OCI-LY1 (cell line): ENCODE results near the gene IFNA6.
A peak's percentile ranks its signal among the peaks of the same experiment; 100 is the strongest.

Experiments used
- H2AFZ ChIP-seq: fragments of 200-600 bp; sonication (generic), shearing (Covaris generic); 2 replicates; pipeline ENCODE4 v1.6.0; 2014; ENCODE audit warnings: antibody characterized with exemption, mild to moderate bottlenecking, low read length
- H3F3A ChIP-seq: fragments of 200-600 bp; sonication (generic), shearing (Covaris generic); 2 replicates; pipeline ENCODE4 v1.6.0; 2014; ENCODE audit warnings: mild to moderate bottlenecking, antibody characterized with exemption, low read length, moderate library complexity; ENCODE audit not compliant: insufficient read depth
- H3K27ac ChIP-seq: fragments of 200-600 bp; sonication (generic); 2 replicates; pipeline ENCODE4 v1.5.1; 2014; ENCODE audit warnings: low read length, mixed run types, mild to moderate bottlenecking, low read depth; ENCODE audit not compliant: poor library complexity, severe bottlenecking
- H3K27me3 ChIP-seq: fragments of 200-600 bp; sonication (generic); 2 replicates; pipeline ENCODE4 v1.6.0; 2014; ENCODE audit warnings: antibody characterized with exemption, mild to moderate bottlenecking, low read length, moderate library complexity; ENCODE audit not compliant: insufficient read depth
- H3K36me3 ChIP-seq: fragments of 200-600 bp; sonication (generic); 2 replicates; pipeline ENCODE4 v1.6.1; 2014; ENCODE audit warnings: mild to moderate bottlenecking, antibody characterized with exemption, low read length, moderate library complexity, mixed read lengths; ENCODE audit not compliant: insufficient read depth
- H3K4me1 ChIP-seq: fragments of 200-600 bp; sonication (generic); 2 replicates; pipeline ENCODE4 v1.5.1; 2014; ENCODE audit warnings: mild to moderate bottlenecking, low read length, moderate library complexity; ENCODE audit not compliant: insufficient read depth, severe bottlenecking
- H3K4me2 ChIP-seq: fragments of 200-600 bp; sonication (generic), shearing (Covaris generic); 2 replicates; pipeline ENCODE4 v1.6.1; 2014; ENCODE audit warnings: low read length
- H3K4me3 ChIP-seq: fragments of 200-600 bp; sonication (generic); 2 replicates; pipeline ENCODE4 v1.5.1; 2014; ENCODE audit warnings: low read length, low read depth, mild to moderate bottlenecking, mixed read lengths; ENCODE audit not compliant: poor library complexity, severe bottlenecking
- H3K79me2 ChIP-seq: fragments of 200-600 bp; shearing (Covaris generic); 2 replicates; pipeline ENCODE4 v1.6.1; 2016; ENCODE audit warnings: mixed run types, low read length, mixed read lengths; ENCODE audit not compliant: insufficient read depth
- H3K9ac ChIP-seq: fragments of 200-600 bp; sonication (generic), shearing (Covaris generic); 2 replicates; pipeline ENCODE4 v1.6.1; 2014; ENCODE audit warnings: mild to moderate bottlenecking, low read length, mixed read lengths
- H3K9me2 ChIP-seq: fragments of 200-600 bp; sonication (generic), shearing (Covaris generic); 2 replicates; pipeline ENCODE4 v1.6.1; 2014; ENCODE audit warnings: low read depth, mild to moderate bottlenecking, low read length, mixed read lengths
- H3K9me3 ChIP-seq: fragments of 200-600 bp; shearing (Covaris generic); 2 replicates; pipeline ENCODE4 v1.6.1; 2014; ENCODE audit warnings: low read length, mixed read lengths
- H4K20me1 ChIP-seq: fragments of 200-600 bp; sonication (generic), shearing (Covaris generic); 2 replicates; pipeline ENCODE4 v1.6.0; 2016; ENCODE audit warnings: mild to moderate bottlenecking, low read length; ENCODE audit not compliant: insufficient read depth
- CTCF ChIP-seq: fragments of 200-600 bp; sonication (generic), shearing (Covaris generic); IDR thresholded peaks from 2 replicates; pipeline ENCODE4 v1.5.1; 2017; ENCODE audit warnings: mild to moderate bottlenecking, antibody characterized with exemption, low read length, moderate library complexity, mixed read lengths
- EZH2 ChIP-seq: fragments of 200-600 bp; sonication (generic), shearing (Covaris generic); IDR thresholded peaks from 2 replicates; pipeline ENCODE4 v1.8.0; 2017; ENCODE audit warnings: borderline replicate concordance, mixed run types, mild to moderate bottlenecking, antibody characterized with exemption, low read length, moderate library complexity, mixed read lengths

IFNA6 gene

GRCh38 chr9:21395778-21396717 lies 45.4 kb upstream of the IFNA6 start:
- H4K20me1 ChIP-seq = no peaks in the 10 kb centered on the region
- no peak overlapping the region for H3K27ac ChIP-seq
- H3K4me2 ChIP-seq = no peak overlapping the region; the same call in 1 of the 2 replicates
- no peaks in the 10 kb centered on the region for H3K4me1 ChIP-seq
- TF ChIP-seq EZH2 (no peak), CTCF (peak; percentile 82)
- no peaks in the 10 kb centered on the region for H3K9me2 ChIP-seq
- H3K4me3 ChIP-seq = no peak overlapping the region
- H3K79me2 ChIP-seq = no peaks in the 10 kb centered on the region
- no peaks in the 10 kb centered on the region for H3K27me3 ChIP-seq
- no peaks in the 10 kb centered on the region for H3K36me3 ChIP-seq
- no peaks in the 10 kb centered on the region for H3K9me3 ChIP-seq
- H2AFZ ChIP-seq = no peak overlapping the region
- H3F3A ChIP-seq = no peaks in the 10 kb centered on the region
- H3K9ac ChIP-seq = no peak overlapping the region

- no peak overlapping the region for H3K9ac ChIP-seq
- H3K79me2 ChIP-seq = no peaks in the 10 kb centered on the region
- H3K9me3 ChIP-seq = no peaks in the 10 kb centered on the region
- H3K27ac ChIP-seq = no peak overlapping the region
- no peaks in the 10 kb centered on the region for H3K4me1 ChIP-seq
- H3K4me2 ChIP-seq = no peak overlapping the region
- H2AFZ ChIP-seq = no peak overlapping the region
- TF ChIP-seq CTCF (peak; percentile 40; the same call in 1 of the 2 replicates), EZH2 (no peak)
- no peaks in the 10 kb centered on the region for H3K36me3 ChIP-seq
- H3K4me3 ChIP-seq = no peak overlapping the region
- no peaks in the 10 kb centered on the region for H3K27me3 ChIP-seq
- no peaks in the 10 kb centered on the region for H3F3A ChIP-seq
- no peaks in the 10 kb centered on the region for H3K9me2 ChIP-seq
- H4K20me1 ChIP-seq = no peaks in the 10 kb centered on the region
Observed at GRCh38 chr9:21392270-21392669, 41.6 kb upstream of the IFNA6 start.

GRCh38 chr9:21385131-21385670 lies 34.5 kb upstream of the IFNA6 start, which contains the start of gene IFNA2:
Gene IFNA2 (minus strand): TSS chr9:21385398. CDS start chr9:21385329, 69 bp downstream.
- no peaks in the 10 kb centered on the region for H3K9me3 ChIP-seq
- no peaks in the 10 kb centered on the region for H3K27me3 ChIP-seq
- H3K79me2 ChIP-seq = no peaks in the 10 kb centered on the region
- no peak within 1 kb of the TSS for H3K4me3 ChIP-seq
- H3K9ac ChIP-seq = no peak within 1 kb of the TSS
- TF ChIP-seq CTCF = no peak
- no peak for TF ChIP-seq EZH2
- no peak within 1 kb of the TSS for H3K4me2 ChIP-seq
- H3K4me1 ChIP-seq = no peaks in the 10 kb centered on the region
- H3K36me3 ChIP-seq = no peaks in the 10 kb centered on the region
- no peaks in the 10 kb centered on the region for H3K9me2 ChIP-seq
- no peak within 1 kb of the TSS for H2AFZ ChIP-seq
- no peaks in the 10 kb centered on the region for H4K20me1 ChIP-seq
- no peak within 1 kb of the TSS for H3K27ac ChIP-seq
- no peaks in the 10 kb centered on the region for H3F3A ChIP-seq
